Endothelial cell (in vitro differentiated cells): ENCODE results near the gene AKAP17A. TPM values are rescaled to one million over a fixed set of nuclear protein-coding genes. Genes with fewer than 3 reads are reported as not detected.
A peak's percentile ranks its signal among the peaks of the same experiment; 100 is the strongest.
"Not testable (repeated sequence)": the region's sequence is repeated elsewhere in the genome, so short reads cannot be mapped to it uniquely, and the experiment has no call there.

Experiments used
- DNase-seq: peaks from one replicate; pipeline ENCODE4 v3.0.0; 2021; ENCODE audit warnings: low spot score
- H3K27ac Mint-ChIP-seq: one replicate; pipeline ENCODE4 v1.8.0; 2021; ENCODE audit warnings: mixed read lengths, inconsistent platforms; ENCODE audit not compliant: unreplicated experiment
- H3K27me3 Mint-ChIP-seq: one replicate; pipeline ENCODE4 v1.8.0; 2021; ENCODE audit warnings: mild to moderate bottlenecking, moderate library complexity, mixed read lengths, inconsistent platforms; ENCODE audit not compliant: unreplicated experiment
- H3K36me3 Mint-ChIP-seq: one replicate; pipeline ENCODE4 v1.8.0; 2021; ENCODE audit warnings: mild to moderate bottlenecking, low read depth, mixed read lengths, inconsistent platforms; ENCODE audit not compliant: unreplicated experiment
- H3K4me1 Mint-ChIP-seq: one replicate; pipeline ENCODE4 v1.8.0; 2021; ENCODE audit warnings: mild to moderate bottlenecking, mixed read lengths, inconsistent platforms; ENCODE audit not compliant: unreplicated experiment
- H3K4me3 Mint-ChIP-seq: one replicate; pipeline ENCODE4 v1.8.0; 2021; ENCODE audit warnings: mild to moderate bottlenecking, mixed read lengths, inconsistent platforms; ENCODE audit not compliant: unreplicated experiment
- H3K9me3 Mint-ChIP-seq: one replicate; pipeline ENCODE4 v1.8.0; 2021; ENCODE audit warnings: mixed read lengths, inconsistent platforms; ENCODE audit not compliant: unreplicated experiment
- total RNA-seq: library from RNA; stranded (reverse); fragmentation: NEBNext Ultra II Directional; extraction: Animal tissue kit (Norgen Biotek cat#: 25700); gene quantifications from one replicate; pipeline ENCODE4 v1.2.1, GENCODE V29; 2021; ENCODE audit not compliant: unreplicated experiment
- TF ChIP-seq, protein P1 (sequence below): fragments of 200-600 bp; sonication (generic); IDR thresholded peaks from one replicate; pipeline ENCODE4 v1.5.0; 2021; ENCODE audit warnings: antibody characterized with exemption; ENCODE audit not compliant: unreplicated experiment

Gene AKAP17A
- total RNA-seq, 1 donor from 2014 or later = 25.9 TPM

DNA sequence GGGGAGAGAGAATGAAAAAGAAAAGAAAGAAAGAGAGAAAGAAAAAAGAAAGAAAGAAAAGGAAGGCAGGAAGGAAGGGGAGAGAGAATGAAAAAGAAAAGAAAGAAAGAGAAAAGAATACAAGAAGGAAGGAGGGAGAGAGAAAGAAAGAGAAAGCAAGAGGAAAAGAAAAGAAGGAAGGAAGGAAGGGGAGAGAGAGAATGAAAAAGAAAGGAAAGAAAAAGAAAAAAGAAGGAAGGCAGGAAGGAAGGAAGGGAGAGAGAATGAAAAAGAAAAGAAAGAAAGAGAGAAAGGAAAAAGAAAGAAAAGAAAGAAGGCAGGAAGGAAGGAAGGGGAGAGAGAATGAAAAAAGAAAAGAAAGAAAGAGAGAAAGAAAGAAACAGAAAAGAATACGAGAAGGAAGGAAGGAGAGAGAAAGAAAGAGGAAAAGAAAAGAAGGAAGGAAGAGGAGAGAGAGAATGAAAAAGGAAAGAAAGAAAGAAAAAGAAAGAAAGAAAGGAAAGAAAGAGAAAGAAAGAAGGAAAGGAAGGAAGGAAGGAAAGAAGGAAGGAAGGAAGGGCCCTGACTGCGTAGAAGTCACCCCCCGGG, 39.4 kb upstream of the AKAP17A start:
- peaks cover 4% of the 10 kb centered on the region for H3K27me3 Mint-ChIP-seq
- peaks cover 8% of the 10 kb centered on the region for H3K36me3 Mint-ChIP-seq
- H3K4me1 Mint-ChIP-seq = no peaks in the 10 kb centered on the region
- TF ChIP-seq, protein P1, sequence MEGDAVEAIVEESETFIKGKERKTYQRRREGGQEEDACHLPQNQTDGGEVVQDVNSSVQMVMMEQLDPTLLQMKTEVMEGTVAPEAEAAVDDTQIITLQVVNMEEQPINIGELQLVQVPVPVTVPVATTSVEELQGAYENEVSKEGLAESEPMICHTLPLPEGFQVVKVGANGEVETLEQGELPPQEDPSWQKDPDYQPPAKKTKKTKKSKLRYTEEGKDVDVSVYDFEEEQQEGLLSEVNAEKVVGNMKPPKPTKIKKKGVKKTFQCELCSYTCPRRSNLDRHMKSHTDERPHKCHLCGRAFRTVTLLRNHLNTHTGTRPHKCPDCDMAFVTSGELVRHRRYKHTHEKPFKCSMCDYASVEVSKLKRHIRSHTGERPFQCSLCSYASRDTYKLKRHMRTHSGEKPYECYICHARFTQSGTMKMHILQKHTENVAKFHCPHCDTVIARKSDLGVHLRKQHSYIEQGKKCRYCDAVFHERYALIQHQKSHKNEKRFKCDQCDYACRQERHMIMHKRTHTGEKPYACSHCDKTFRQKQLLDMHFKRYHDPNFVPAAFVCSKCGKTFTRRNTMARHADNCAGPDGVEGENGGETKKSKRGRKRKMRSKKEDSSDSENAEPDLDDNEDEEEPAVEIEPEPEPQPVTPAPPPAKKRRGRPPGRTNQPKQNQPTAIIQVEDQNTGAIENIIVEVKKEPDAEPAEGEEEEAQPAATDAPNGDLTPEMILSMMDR = no peak
- DNase-seq = no peak
- H3K4me3 Mint-ChIP-seq = no peak overlapping the region
- peaks cover 18% of the 10 kb centered on the region for H3K9me3 Mint-ChIP-seq
- no peak overlapping the region for H3K27ac Mint-ChIP-seq

DNA sequence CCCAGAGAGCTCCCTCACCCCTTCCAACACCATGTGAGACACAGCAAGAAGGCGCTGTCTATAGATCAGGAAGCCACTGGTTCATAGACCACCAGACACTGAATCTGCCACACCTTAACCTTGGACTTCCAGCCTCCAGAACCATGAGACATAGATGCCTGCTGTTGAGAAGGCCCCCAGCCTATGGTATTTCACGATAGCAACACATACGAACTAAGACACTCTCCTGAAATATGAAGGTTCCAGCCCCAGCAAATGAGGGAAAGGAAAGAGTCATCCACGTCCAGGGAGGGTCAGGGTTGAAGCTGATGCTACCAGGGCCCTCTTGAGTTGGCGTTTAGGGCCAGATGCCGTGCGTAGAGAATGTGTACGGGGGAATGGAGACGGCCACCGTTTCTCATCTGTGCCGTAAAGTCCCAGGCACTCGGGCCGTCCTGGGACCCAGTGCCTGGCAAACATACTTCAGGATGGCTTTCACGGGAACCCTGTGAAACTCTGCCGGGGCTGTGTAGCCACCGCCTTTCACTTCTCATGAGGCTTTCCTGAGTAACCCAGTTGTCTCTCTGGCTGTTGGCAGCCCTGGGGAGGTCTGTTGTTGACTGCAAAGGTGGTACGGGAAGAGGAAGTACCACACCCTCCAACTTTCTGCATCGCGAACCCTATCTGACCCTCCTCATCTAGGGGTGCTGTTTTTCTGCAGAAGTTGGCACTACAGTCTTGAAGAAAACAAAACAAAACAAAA, 36.8 kb upstream of the AKAP17A start:
- TF ChIP-seq, protein P1 = no peak
- Mint-ChIP-seq H3K36me3 (peaks cover 12% of the 10 kb centered on the region), H3K4me3 (no peak overlapping the region), H3K27ac (no peak overlapping the region), H3K4me1 (no peaks in the 10 kb centered on the region), H3K9me3 (peaks cover 21% of the 10 kb centered on the region), H3K27me3 (peaks cover 4% of the 10 kb centered on the region)
- DNase-seq = no peak

DNA sequence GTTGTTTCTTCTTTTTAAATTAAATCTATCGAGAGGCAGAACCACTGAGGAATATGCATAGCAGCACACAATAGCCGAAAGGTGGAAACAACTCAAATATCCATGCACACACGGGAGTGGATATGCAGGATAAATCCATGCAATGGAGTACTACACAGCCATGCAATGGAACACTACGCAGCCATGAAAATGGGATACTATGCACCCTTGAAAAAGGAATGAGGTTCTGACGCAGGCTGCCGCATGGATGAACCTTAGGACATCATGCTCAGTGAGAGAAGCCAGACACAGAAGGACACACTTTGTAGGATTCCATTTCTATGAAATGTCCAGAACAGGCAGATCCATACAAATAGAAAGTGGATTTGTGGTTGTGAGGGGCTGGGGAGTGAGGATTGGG, 36.0 kb upstream of the AKAP17A start:
- H3K27ac Mint-ChIP-seq = no peak overlapping the region
- peaks cover 12% of the 10 kb centered on the region for H3K36me3 Mint-ChIP-seq
- peaks cover 17% of the 10 kb centered on the region for H3K9me3 Mint-ChIP-seq
- peaks cover 4% of the 10 kb centered on the region for H3K27me3 Mint-ChIP-seq
- no peak overlapping the region for H3K4me3 Mint-ChIP-seq
- H3K4me1 Mint-ChIP-seq = no peaks in the 10 kb centered on the region
- TF ChIP-seq, protein P1 = no peak
- DNase-seq = no peak

DNA sequence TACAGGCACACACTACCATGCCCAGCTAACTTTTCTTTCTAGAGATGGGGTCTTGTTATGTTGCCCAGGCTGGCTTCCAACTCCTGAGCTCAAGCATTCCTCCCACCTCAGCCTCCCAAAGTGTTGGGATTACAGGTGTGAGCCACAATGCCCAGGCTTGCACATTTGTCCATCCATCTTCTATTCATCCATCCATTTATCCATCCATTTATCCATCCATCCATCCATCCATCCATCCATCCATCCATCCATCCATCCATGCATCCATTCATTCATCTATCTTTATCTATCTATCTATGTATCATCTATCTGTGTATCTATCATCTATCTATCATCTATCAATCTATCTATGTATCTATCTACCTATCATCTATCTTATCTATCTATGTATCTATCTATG, 34.0 kb upstream of the AKAP17A start:
- Mint-ChIP-seq H3K9me3 (peaks cover 17% of the 10 kb centered on the region), H3K36me3 (peaks cover 12% of the 10 kb centered on the region), H3K4me3 (peak overlapping the region; percentile 48)
- not testable (repeated sequence) for H3K27ac Mint-ChIP-seq, H3K4me1 Mint-ChIP-seq, H3K27me3 Mint-ChIP-seq, DNase-seq

DNA sequence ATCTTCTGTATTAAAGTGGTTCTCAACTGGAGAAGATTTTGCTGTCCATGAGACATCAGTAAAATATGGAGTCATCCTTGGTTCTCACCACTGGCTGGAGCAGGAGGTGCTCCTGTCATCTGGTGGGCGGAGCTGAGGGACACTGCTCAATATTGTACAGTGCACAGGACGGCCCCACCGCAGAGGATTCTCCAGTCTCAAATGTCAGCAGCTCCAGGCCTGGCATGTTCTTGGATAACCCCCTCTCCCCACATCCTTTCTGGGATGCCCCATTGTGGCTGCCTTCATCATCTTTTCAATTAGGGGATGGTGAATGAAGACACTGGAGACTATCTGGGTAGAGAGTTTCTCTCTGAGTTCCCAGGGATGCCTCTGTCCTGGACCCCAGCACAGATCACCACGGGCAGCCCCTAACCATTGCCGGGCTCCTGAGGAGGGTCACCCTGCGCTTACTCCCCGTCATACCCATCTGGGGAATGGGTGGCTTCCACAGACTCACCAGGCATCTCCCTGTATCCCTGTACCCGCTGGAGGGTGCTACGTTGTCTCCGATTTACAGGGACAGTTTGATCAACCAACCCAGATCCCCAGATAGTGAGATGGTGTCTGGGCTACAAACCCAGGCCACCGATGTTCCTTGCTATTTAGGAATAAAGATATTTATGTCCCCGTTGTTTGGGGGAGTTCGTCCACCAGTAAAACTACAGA, 32.5 kb upstream of the AKAP17A start:
- no peak overlapping the region for H3K4me3 Mint-ChIP-seq
- no peak overlapping the region for H3K27ac Mint-ChIP-seq
- TF ChIP-seq, protein P1 = no peak
- H3K4me1 Mint-ChIP-seq = no peaks in the 10 kb centered on the region
- no peak for DNase-seq
- H3K9me3 Mint-ChIP-seq = peaks cover 17% of the 10 kb centered on the region
- peaks cover 3% of the 10 kb centered on the region for H3K27me3 Mint-ChIP-seq
- peaks cover 12% of the 10 kb centered on the region for H3K36me3 Mint-ChIP-seq
